Right lobe of liver (tissue), 6 donors: ENCODE measurements around the gene MDFIC. TPM values are rescaled to one million over a fixed set of nuclear protein-coding genes. Genes with fewer than 3 reads are reported as not detected.

Source experiments
- ATAC-seq, 4 donors: fragments of 200-7000 bp; cut with Tn5 transposase; one replicate each; pipeline ENCODE4 v1.9.1; 2020; ENCODE audit warnings: mild to moderate bottlenecking in 4 of 4, moderate library complexity in 4 of 4
- DNase-seq, 3 donors: peaks; one replicate each; pipeline ENCODE4 v3.0.0-alpha.2; 2020
- H3K27ac ChIP-seq, 3 donors: fragments of 200-600 bp; one replicate each; pipeline ENCODE4 v1.8.0; 2022
- H3K27me3 ChIP-seq, 2 donors: fragments of 200-600 bp; one replicate each; pipeline ENCODE4 v1.8.0; 2022
- H3K36me3 ChIP-seq, 4 donors: fragments of 200-600 bp; sonication (generic) in 1 of 4; one replicate each; pipeline versions ENCODE4 v1.5.1 to v1.8.0; 2017 to 2022; ENCODE audit warnings: control low read depth in 1 of 4
- H3K4me1 ChIP-seq, 4 donors: fragments of 200-600 bp; sonication (generic) in 1 of 4; one replicate each; pipeline versions ENCODE4 v1.5.1 to v1.8.0; 2017 to 2022; ENCODE audit warnings: control low read depth in 1 of 4
- H3K4me3 ChIP-seq, 3 donors: fragments of 200-600 bp; one replicate each; pipeline ENCODE4 v1.8.0; 2022
- H3K9me3 ChIP-seq, 4 donors: fragments of 200-600 bp; sonication (generic) in 1 of 4; one replicate each; pipeline versions ENCODE4 v1.5.1 to v1.8.0; 2017 to 2022; ENCODE audit warnings: control low read depth in 1 of 4
- CTCF ChIP-seq, 4 donors: fragments of 200-600 bp in 3 of 4; fragments of 450-650 bp in 1 of 4; IDR thresholded peaks; one replicate each; pipeline versions ENCODE4 v1.5.1 to v1.8.0; 2016 to 2022; ENCODE audit warnings: antibody characterized with exemption in 4 of 4, mild to moderate bottlenecking in 2 of 4
- POLR2A ChIP-seq: fragments of 450-650 bp; IDR thresholded peaks from one replicate; pipeline ENCODE4 v1.6.1; 2017; ENCODE audit warnings: antibody characterized with exemption, mild to moderate bottlenecking
- WGBS: methylation state at CpG from one replicate; pipeline ENCODE4 v1.1.6; 2018; ENCODE audit warnings: low coverage, low lambda C conversion rate; ENCODE audit not compliant: insufficient coverage; ENCODE audit errors: missing lambda C conversion rate; 5-methylcytosine and 5-hydroxymethylcytosine counted together
- intact Hi-C, 2 donors: fragments of 100-400 bp; cut with DNase I; formaldehyde crosslinking; loops; one replicate each; pipeline versions ENCODE4 v1.11.2 to v1.14.1; 2022
- total RNA-seq, 6 experiments: library from RNA; depleted of rRNA in 2 of 6; stranded (reverse); fragments of >200 nt in 2 of 6; fragmentation: NEBNext Ultra II Directional in 3 of 6; extraction: Animal tissue kit (Norgen Biotek cat#: 25700) in 3 of 6; gene quantifications; one replicate each; pipeline versions ENCODE4 v1.1.0 to v1.2.4, GENCODE V29; 2016 to 2023
- donor health status: DM: no; HTN: yes; CAD: no.
- donor health status: DM: no; HTN: no; CAD: no.
- donor health status: DM: no; HTN: no; CAD: no.
- donor health status: DM: no; HTN: yes; CAD: no.
- donor health status: DM: no; HTN: yes; CAD: no.

The MDFIC gene
- total RNA-seq, 6 experiments from 2014 or later, result 7.5 to 20.7 (median 13.4) TPM

GRCh38 chr7:114901771-114902170 is 20.1 kb upstream of the MDFIC start:
- H3K36me3 ChIP-seq, result no peaks in the 10 kb centered on the region
- H3K27ac ChIP-seq, result no peak overlapping the region
- no peak for ATAC-seq
- H3K9me3 ChIP-seq, result no peaks in the 10 kb centered on the region
- TF ChIP-seq CTCF (IDR thresholded peaks at IDR 0.05), result no peak
- no peak for TF ChIP-seq POLR2A
- H3K4me1 ChIP-seq, result no peaks in the 10 kb centered on the region
- H3K4me3 ChIP-seq, result no peak overlapping the region
- WGBS, result 67% methylated on average over 1 of the region's 1 CpG
- intact Hi-C loops, result no loop called here
- DNase-seq, result no peak
- H3K27me3 ChIP-seq, result no peaks in the 10 kb centered on the region

- Histone ChIP-seq H3K27ac (no peak overlapping the region), H3K9me3 (no peaks in the 10 kb centered on the region), H3K27me3 (no peaks in the 10 kb centered on the region), H3K36me3 (no peaks in the 10 kb centered on the region), H3K4me1 (no peaks in the 10 kb centered on the region), H3K4me3 (no peak overlapping the region)
- intact Hi-C loops, result no loop called here
- DNase-seq (no peak), ATAC-seq (no peak)
- TF ChIP-seq CTCF (IDR thresholded peaks at IDR 0.05), result no peak
- TF ChIP-seq POLR2A, result no peak
- WGBS, result 80% methylated on average over 2 of the region's 2 CpGs
Measured at GRCh38 chr7:114903131-114903530, 18.8 kb upstream of the MDFIC start.

GRCh38 chr7:114910787-114911186 is 11.1 kb upstream of the MDFIC start:
- H3K4me1 ChIP-seq, result no peaks in the 10 kb centered on the region
- no peaks in the 10 kb centered on the region for H3K27me3 ChIP-seq
- no peak overlapping the region for H3K4me3 ChIP-seq
- H3K36me3 ChIP-seq, result no peaks in the 10 kb centered on the region
- no peak for ATAC-seq
- DNase-seq, result no peak
- intact Hi-C loops, result no loop called here
- TF ChIP-seq POLR2A (no peak), CTCF (IDR thresholded peaks at IDR 0.05) (no peak)
- 56% methylated on average over 2 of the region's 2 CpGs for WGBS
- H3K9me3 ChIP-seq, result no peaks in the 10 kb centered on the region
- no peak overlapping the region for H3K27ac ChIP-seq

GRCh38 chr7:114911411-114911810 is 10.5 kb upstream of the MDFIC start:
- H3K27ac ChIP-seq, result no peak overlapping the region
- WGBS, result 74% methylated on average over 4 of the region's 4 CpGs
- ATAC-seq (no peak), DNase-seq (no peak)
- TF ChIP-seq POLR2A (no peak), CTCF (IDR thresholded peaks at IDR 0.05) (no peak)
- intact Hi-C loops, result no loop called here
- no peak overlapping the region for H3K4me3 ChIP-seq
- no peaks in the 10 kb centered on the region for H3K4me1 ChIP-seq
- H3K27me3 ChIP-seq, result no peaks in the 10 kb centered on the region
- H3K9me3 ChIP-seq, result no peaks in the 10 kb centered on the region
- no peaks in the 10 kb centered on the region for H3K36me3 ChIP-seq
